Stimulated activated CD8-positive, alpha-beta memory T cell treated with anti-CD3 and anti-CD28 coated beads, Interleukin-15, amount 100 ng/mL, for 1 hour (primary cell): ENCODE data around the gene PHLPP1.

Experiments
- DNase-seq: peaks from one replicate; pipeline ENCODE4 v3.0.0-alpha.2; 2020; ENCODE audit warnings: low read depth

The PHLPP1 gene

DNA sequence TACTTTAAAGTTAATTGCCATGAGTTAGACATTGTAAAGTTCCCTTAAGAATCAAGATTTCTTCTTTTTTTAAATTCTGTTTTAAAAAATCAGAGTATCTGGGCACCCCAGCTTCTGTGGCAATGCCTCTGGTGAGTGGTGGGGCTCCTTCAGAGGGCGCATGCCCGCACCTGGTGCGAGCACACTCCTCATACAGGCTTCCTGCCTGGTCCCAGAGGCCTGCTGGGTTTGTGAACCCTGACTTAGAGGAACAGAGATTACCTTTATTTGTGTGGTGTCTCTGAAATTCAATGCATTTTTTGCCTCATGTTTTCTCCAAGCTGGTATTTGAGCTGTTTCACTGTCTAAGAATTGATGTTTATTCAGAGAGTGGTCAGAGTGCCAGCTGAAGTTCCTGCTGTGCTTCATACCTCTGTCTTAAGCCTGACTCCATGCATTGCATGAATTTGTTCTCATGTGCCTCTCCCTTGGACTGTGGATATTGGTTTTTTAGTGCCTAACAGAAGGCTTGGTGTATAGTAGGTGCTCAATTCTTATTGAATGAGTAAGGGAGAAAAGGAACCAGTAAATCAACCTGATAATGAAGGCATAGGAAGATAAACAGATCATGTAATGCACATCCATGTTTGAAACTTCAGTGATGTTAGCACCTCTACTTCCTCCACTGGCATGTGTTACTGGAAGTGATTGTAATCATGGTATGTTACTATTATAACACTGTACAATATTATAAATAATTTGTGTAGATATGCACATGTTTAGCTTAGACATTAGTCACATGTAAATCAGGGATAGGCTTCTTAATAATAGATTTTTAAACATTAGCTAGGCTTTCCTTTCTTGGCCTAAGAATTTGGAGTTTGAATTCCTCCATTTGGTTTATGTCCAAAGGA is 29.0 kb downstream of the PHLPP1 start:
- DNase-seq = no peak

DNA sequence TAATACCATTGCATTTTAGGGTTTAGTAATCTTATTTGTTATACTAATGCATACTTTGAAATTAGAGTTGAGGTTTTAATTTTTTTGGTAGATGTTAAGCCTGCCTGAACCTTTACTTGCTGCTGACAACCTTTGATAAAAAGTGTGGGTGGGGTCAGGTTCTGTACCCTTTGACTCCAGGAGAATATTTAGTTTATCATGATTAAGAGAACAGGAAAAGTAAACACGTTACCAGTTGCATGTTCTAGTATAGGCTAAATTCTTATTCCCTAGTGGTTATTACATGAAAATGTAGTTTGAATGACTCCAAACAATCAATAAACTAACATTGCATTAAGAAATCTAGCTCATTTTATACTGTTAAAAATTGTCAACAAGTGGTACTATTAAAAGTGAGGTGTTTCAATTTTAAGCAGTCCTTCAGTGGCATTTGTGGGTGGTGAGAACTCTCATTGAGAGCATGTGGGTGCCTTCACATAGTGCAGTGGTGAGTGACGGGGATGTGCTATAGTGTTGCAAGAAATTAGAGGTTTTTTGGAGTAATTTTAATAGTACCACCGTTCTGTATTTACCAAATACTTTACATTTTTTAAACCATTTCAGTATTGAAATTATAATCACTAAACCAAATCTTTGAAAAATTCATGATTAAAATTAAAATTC is 29.9 kb downstream of the PHLPP1 start:
- no peak for DNase-seq

DNA sequence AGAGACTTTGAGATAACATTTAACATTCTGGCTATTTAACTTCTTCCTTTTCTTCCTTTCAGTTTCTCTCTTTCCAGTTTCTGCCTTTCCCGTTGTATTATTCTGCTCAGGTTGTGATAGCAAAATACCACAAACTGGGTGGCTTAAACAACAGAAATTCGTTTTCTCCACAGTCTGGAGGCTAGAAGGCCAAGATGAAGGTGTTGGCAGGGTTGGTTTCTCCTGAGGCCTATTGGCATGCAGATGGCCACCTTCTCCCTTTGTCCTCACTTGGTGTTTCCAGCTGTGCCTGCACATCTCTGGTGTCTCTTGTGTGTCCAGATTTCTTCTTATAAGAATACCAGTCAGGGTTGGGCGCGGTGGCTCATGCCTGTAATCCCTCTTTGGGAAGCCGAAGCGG is 34.0 kb downstream of the PHLPP1 start:
- DNase-seq = no peak

DNA sequence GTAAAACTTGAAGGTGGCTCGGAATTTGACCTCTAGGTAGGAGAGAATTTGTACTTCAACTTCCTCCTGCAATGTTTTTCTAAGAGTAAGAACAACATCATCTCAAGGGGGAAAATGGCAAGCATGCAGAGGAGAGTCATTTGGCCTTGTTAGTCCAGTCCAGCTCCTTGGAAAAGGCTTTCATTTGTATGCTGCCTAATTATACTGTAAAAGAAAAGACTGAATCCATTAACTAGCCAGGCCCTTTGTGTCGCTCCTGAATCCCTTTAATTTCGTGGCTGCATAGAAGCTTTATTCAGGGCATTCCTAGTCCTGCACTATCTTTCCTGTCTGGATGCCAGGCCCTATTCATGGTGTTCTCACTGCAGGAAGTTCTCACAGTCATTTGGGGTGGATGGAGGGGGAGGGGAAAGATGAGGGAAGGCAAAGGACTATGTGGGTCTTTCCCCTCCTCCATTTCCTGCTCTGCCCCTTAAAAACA is 36.0 kb downstream of the PHLPP1 start:
- no peak for DNase-seq

DNA sequence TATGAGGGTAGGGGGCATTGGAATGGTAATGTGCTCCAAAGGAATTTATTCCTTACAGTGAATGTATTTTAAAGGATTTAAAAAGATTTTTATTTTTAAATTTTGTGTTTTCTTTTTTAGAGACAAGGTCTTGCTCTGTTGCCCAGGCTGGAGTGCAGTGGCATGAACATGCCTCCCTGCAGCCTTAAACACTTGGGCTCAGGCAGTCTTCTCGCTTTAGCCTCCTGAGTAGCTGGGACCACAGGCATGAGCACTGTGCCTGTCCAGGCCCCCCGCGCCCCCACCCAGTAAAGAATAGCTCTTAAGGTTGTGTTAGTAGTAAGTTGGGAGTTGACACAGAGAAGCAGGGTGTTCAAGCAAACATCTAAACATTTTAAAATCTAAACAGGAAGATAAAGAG is 36.6 kb downstream of the PHLPP1 start:
- no peak for DNase-seq

DNA sequence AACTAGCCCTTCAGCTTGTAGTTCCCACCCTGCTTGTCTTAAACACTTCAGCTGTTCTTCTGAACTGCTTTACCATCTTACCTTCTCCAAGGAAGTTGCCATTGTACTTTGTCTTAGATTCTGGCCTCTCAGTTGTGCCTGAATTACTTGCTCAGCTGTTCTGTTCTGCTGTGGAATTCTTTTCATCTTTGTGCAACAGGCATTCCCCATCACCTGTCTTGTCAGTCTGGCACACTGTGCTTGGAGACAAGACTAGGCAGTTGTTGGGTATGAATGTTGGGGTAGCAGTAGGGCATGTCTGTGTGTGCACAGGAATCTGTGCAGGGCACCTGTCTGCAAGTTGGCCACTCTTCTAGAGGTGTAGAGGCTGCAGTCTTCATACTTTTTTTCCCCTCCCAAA is 38.7 kb downstream of the PHLPP1 start:
- DNase-seq = no peak

DNA sequence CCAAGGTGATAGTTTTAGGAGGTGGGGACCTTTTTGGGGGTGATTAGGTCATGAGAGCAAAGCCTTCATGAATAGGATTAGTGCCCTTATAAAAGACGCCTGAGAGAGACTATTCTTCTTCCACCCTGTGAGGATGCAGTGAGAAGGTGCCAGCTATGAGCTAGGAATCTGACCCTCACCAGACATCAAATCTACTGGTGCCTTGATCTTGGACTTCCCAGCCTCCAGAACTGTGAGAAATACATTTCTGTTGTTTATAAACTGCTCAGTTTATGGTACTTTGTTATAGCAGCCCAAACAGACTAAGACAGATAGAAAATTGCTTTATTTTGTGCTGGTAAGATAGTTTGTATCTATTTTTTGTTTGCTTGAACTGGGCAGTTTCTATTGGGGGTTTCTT is 40.1 kb downstream of the PHLPP1 start:
- DNase-seq = no peak

DNA sequence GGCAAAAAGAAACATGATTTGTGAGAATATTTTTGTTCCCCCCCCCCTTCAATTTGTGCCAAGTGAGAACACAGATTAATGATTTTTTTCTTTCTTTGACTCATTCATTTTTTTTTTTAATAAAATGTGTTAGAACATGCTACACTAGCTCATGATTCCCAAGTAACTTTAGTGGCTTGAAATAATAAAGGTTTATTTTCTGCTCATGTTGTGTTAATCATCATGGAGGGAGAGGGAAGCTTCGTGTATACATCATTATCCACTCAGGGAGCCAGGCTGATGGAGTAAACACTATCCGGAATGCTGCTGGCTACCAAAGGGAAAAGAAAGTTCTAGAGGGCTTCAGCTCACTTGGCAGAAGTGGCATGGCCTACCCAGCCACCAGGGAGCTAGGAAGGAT is 40.6 kb downstream of the PHLPP1 start:
- DNase-seq = no peak

DNA sequence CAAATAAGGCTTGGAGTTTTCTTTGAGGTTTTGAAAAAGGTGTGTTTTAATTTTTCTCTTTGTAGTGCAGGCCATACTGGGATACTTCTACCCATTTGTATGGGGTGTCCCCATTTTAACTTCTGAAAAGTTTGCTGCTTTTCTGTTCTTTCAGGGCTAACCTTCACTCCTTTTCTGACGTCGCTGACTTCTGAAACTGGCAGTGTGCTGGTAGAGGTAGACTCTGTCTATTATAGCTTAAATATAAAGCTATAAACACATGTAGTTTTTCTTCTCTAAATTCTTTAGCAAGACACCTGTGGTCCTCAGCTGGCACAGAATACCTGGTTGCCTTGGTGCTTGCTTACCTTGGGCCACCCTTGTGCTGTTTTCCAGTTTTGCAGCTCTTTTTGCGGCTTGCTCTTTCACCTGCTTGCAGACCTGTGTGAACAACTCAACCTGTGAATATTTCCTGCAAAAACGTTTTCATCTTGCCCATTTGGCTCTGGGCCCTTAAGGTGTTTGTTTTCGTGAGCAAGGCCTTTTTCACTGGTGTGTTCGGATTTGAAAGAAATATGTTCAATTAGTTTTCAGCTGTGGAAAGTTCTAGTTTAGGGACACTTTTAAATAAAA is 42.2 kb downstream of the PHLPP1 start:
- no peak for DNase-seq

DNA sequence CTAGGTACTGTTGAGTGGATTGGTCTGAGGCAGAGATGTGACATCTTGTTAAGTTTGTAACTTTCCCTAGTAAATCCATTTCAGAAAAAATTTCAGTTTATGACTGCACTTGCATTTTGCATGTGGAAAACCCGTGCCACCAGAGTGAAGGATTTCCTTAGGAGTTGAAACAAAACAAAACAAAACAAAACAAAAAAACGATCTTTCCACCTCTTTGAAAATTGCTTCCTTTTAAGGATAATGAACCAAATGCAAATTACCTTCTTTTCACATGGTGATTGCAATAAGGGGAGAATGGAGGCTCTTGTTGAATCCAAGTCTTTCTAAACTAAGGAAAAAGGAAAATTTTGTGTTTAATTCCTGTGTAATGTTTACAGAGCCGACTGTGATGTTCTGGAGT is 43.2 kb downstream of the PHLPP1 start:
- no peak for DNase-seq

DNA sequence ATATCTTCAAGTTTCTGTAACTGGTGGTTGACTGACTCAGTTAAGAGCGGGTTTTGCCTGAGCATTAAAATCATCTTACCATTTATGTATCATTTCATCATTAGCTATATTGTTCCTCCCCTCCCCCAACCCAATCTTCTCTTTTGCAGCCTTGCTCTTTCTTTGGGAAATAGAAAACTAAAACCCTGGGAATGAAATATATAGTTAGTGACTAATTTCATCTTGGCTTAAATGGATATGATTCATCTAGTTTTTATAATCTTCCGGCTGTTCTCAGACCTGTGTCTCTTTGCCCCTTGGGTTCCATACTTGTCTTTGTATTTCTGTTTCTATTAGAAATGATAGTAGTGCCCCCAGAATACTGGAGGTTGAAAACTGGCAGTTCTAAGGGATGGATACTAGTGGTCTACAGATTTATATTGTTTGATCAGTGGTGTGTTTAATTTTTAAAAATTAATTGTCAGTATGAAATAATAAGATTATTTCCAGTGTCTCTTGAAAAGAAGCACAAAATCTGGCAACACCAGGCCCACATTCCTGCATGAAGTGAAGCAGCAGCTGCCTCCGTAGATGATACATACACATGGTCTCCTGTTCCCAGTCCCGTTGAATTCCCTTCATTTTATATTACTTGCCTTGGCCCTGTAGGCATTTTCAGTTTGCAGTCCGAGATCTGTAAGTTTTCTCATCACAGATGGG is 44.5 kb downstream of the PHLPP1 start:
- no peak for DNase-seq

DNA sequence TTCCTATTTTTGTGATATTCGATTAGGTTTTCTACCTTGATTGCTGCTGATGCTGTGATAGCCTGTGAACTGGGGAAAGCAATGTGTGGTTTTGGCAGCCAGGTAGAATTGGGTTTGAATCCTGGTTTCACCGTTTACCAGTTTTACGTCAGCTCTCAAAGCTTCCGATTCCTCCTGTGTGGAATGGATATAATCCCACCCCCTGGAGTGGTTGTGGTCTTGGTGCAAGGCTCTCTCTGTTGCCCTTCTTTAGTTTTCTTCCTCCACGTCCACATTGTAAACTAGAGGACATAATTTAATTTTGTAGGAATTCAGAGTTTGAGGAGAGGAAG is 45.0 kb downstream of the PHLPP1 start:
- no peak for DNase-seq

DNA sequence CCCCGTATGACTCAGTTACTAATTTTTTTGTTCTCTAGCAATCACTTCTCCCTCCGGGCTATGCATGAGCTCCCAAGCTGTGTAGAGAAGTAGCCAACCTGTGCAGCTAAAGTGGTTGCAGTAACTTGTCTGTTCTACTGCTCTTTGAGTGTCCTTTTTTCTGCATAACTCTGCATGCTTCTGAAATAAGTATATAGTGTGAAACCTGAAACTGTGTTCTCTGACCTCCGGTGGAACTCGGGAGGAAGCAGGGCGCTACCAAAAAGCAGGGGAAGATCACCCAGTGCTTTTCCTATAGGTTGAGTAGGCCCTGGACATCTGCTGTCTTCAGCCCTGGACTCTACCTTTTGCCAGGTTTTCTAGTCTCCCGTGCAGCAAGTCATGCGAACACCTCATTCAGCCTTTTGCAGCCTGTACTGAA is 47.8 kb downstream of the PHLPP1 start:
- DNase-seq = no peak

DNA sequence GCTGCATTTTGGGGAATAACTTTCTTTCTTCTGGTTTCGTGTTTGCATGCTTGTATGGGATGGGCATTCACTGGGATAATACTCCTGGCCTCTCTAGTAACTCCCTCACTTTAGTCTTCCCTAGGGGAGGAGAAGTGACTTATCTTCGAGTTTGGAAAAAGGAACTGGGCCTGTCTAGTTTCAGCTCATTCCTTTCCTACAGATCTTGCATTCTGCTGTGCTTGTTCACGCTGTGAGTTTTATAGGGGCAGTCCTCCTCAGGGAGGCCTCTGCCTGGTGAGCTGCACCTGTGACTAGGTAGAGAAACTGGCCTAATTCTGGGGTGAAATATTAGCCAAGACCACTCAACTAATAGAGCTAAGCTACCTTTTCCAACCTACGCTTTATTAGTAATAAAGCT is 50.9 kb downstream of the PHLPP1 start:
- no peak for DNase-seq

DNA sequence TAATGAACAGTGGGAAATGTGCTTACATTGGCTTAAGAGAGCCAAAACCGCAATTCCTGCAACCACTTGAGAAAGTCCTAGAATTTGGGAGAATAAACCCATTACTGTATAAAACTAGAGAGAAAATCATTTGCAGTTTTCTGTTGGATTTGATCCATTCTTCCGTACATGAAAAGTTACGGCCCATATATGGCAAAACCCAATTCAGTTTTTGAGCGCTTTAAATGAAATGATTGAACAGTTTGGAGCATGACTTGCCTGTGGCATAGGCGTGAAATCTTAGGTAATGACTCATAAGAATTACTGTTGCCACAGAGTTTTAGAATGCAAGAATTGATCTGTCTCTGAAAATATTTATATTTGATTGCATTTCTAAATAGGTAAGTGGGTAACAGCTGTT is 52.0 kb downstream of the PHLPP1 start:
- no peak for DNase-seq

DNA sequence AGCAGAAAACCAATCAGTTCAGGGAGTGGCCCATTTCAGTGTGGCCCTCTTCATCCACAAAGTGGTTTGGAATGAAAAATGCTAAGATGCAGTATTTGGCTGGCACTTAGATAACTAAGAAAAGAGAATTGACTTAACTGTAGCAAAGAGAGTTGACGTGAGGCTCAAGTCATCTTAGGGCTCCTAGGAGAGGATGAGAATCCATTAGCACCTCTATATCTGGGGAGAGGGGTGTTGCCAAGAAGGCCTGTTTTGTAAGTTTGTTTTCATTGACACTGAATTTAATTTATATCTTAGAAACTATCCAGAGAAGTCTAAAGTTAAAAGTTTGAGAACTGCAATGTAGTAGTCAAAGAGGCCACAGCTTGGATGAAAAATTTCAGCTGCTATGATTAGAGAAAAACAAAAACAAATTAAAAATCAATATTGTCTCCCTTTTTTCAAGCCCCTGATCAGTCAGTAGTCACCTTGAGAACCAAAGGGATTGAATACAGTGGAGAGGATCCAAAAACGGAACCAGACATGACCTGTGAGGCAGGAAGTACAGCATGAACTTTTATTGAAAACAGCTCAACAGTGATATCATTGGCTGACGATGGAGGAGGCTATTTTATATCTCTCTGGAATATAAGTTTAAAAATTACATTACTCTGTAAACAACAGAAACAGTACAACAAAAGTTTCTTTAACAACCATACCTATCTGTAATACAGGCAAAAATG is 52.7 kb downstream of the PHLPP1 start:
- no peak for DNase-seq

DNA sequence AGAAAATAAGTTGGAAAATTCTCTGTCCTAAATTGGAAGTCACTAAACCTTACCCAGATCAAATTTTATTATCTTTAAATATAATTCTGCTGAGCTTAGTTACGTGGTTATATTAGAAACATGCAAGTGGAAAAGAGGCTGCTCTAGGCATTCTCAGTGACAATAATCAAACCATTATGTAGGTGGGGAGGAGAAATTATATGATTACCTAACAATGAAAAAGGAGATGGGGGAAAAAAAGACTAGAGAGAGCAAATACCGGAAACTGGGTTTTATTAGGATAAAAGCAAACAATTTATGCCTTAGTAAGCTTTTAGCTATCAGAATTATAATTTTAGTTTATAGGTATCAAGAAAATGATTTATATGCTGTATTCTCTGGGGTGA is 53.2 kb downstream of the PHLPP1 start:
- DNase-seq = no peak

DNA sequence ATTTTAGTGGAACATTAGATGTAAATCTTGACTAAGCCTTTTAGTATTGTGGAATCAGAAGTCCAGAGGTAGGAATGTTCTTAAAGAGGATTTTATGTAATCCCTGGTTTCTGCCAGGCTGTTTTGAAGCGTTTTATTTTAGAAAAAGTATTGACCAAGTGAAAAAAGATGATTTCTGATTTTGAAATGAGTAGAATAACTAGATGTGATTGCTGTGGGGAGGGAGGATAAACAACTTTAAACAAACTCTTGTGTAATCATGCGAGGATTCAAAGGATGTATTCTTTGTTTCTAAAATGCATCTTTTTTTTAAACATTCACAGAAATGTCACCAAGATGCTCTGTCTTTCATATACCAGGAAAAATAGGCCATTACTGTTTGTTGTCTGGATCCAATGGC is 53.9 kb downstream of the PHLPP1 start:
- no peak for DNase-seq

DNA sequence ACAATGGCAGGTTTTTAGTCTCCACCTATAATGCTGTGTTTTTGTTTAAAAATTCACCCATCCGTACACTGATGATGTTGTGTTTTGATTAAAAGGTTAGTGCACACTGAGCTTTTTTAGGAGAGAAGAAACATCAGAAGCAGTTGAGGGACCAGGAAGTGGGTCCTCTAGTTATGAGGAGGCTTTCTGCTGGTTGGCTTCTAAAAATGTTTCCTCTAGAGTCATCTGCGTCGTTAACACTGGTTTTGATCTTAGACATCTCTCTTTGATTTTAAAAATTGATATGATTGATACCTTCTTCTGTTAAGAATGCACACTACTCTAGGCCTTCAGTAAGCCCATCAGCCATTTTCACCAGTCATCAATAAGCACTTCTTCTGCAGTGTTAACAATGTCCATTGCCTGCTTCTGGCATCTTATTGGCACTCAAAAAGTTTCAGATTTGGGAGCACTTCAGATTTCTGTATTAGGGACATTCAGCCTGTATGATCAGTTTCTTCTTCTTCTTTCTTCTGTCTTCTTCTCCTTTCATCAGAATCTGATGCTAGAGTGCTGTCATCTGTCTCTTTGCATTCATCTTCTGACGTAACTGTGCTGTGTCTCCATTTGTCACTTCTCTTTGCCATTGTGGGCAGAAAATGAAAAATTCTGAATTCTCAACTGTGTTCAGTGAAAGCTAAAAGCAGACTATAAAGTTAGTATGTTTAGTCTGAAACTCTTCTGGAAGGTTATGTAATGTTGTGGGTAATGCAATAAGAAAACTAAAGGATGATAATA is 56.3 kb downstream of the PHLPP1 start:
- DNase-seq = no peak

DNA sequence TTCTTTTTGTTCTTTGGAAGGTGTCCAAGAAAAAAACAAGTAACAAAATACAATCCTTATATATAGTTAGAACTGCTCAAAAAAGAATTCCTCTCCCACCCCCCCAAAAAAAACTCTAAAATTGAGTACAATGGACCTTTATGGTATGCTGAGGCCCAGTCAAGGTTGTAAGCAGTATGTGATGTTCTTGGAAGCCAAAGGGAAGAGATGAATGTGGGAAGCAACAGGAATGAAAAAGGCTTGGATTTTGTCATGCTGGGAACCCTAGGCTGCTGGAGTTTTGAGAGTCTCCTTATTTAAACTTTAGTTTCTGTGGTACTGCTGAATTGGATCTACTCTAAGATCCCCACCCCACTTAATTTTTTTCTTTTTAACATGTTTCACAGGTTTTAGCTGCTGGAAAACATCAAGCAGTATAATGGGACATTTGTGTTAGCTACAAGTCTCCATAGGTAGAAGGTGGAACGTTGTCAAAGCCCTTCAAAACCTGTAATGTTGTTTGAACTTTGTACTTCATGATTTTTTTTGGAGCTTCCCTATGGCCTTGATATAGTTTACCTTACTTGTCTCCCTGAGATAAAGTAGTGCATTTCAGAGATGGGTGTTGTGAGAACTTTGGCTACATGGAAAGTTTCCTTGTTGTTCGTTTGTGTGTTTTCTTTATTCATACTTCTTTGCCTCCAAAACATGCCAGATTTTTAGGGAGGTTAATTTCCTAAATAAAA is 57.7 kb downstream of the PHLPP1 start:
- no peak for DNase-seq

DNA sequence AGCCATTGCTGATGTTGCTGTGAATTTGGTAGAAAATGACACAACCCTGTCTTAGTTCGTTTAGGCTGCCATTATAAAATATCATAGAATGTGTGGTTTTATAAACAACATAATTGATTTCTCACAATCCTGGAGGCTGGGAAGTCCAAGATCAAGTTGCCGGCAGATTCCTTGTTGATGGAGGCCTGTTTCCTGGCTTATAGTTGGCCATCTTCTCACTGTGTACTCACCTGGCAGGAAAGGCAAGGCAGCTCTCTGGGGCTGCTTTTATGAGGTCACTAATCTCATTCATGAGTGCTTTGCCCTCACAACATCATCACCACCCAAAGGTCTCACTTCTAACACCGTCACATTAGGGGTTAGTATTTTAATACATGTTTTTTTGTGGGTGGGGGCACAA is 58.4 kb downstream of the PHLPP1 start:
- no peak for DNase-seq
